ENCODE data around the gene OSBP2.

- TF ChIP-seq TAF1 (IDR thresholded peaks at IDR 0.05; ENCODE audit: borderline replicate concordance, insufficient read depth, low read length) (no peak), REST (IDR thresholded peaks at IDR 0.05; ENCODE audit: insufficient read depth in 1 of 2, low read depth in 2 of 2, low read length in 2 of 2) (no peak), POLR2AphosphoS5 (IDR thresholded peaks at IDR 0.05; ENCODE audit: low read depth, low read length) (no peak)
Measured at GRCh38 chr22:30752771-30753170, 58.1 kb downstream of the OSBP2 start.

Measured in PFSK-1 (cell line).